GM12891 (cell line): Measurements from ENCODE around the gene ATXN7L1. TPM values are rescaled to one million over a fixed set of nuclear protein-coding genes. Genes with fewer than 3 reads are reported as not detected.
A peak's percentile ranks its signal among the peaks of the same experiment; 100 is the strongest.

ENCODE experiments used
- DNase-seq: peaks from one replicate; pipeline ENCODE4 v3.0.0; 2011; ENCODE audit warnings: low spot score; ENCODE audit not compliant: insufficient read length
- FAIRE-seq: peaks from 2 replicates; lab custom pipeline; 2011; peaks lifted over from hg19 to GRCh38; lab: Jason Lieb, UNC
- PAX5 ChIP-seq: IDR thresholded peaks from 2 replicates; pipeline ENCODE4 v1.6.1; 2011; ENCODE audit warnings: low read length, moderate library complexity, mild to moderate bottlenecking; ENCODE audit not compliant: insufficient read depth, severe bottlenecking
- POLR2A ChIP-seq: IDR thresholded peaks from 2 replicates; pipeline ENCODE4 v1.6.1; 2011; ENCODE audit warnings: low read depth, low read length, control low read depth
- POLR2AphosphoS5 ChIP-seq: IDR thresholded peaks from 2 replicates; pipeline ENCODE4 v1.6.1; 2011; ENCODE audit warnings: low read depth, low read length, control low read depth
- POU2F2 ChIP-seq: IDR thresholded peaks from 2 replicates; pipeline ENCODE4 v1.6.1; 2011; ENCODE audit warnings: low read depth, mild to moderate bottlenecking, control low read depth, low read length, moderate library complexity
- SPI1 ChIP-seq: IDR thresholded peaks from 2 replicates; pipeline ENCODE4 v1.6.1; 2011; ENCODE audit warnings: low read depth, low read length, control low read depth
- TAF1 ChIP-seq: IDR thresholded peaks from 2 replicates; pipeline ENCODE4 v1.6.1; 2011; ENCODE audit warnings: low read depth, low read length, control low read depth
- polyA plus RNA-seq: library from polyadenylated mRNA; unstranded; fragments of >200 nt; gene quantifications from one replicate; pipeline ENCODE4 v1.2.1, GENCODE V29; 2012; ENCODE audit warnings: low read depth, missing spikeins, inconsistent platforms; ENCODE audit not compliant: missing spikeins

Gene ATXN7L1, protein sequence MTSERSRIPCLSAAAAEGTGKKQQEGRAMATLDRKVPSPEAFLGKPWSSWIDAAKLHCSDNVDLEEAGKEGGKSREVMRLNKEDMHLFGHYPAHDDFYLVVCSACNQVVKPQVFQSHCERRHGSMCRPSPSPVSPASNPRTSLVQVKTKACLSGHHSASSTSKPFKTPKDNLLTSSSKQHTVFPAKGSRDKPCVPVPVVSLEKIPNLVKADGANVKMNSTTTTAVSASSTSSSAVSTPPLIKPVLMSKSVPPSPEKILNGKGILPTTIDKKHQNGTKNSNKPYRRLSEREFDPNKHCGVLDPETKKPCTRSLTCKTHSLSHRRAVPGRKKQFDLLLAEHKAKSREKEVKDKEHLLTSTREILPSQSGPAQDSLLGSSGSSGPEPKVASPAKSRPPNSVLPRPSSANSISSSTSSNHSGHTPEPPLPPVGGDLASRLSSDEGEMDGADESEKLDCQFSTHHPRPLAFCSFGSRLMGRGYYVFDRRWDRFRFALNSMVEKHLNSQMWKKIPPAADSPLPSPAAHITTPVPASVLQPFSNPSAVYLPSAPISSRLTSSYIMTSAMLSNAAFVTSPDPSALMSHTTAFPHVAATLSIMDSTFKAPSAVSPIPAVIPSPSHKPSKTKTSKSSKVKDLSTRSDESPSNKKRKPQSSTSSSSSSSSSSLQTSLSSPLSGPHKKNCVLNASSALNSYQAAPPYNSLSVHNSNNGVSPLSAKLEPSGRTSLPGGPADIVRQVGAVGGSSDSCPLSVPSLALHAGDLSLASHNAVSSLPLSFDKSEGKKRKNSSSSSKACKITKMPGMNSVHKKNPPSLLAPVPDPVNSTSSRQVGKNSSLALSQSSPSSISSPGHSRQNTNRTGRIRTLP
- polyA plus RNA-seq = 0.04 TPM

DNA sequence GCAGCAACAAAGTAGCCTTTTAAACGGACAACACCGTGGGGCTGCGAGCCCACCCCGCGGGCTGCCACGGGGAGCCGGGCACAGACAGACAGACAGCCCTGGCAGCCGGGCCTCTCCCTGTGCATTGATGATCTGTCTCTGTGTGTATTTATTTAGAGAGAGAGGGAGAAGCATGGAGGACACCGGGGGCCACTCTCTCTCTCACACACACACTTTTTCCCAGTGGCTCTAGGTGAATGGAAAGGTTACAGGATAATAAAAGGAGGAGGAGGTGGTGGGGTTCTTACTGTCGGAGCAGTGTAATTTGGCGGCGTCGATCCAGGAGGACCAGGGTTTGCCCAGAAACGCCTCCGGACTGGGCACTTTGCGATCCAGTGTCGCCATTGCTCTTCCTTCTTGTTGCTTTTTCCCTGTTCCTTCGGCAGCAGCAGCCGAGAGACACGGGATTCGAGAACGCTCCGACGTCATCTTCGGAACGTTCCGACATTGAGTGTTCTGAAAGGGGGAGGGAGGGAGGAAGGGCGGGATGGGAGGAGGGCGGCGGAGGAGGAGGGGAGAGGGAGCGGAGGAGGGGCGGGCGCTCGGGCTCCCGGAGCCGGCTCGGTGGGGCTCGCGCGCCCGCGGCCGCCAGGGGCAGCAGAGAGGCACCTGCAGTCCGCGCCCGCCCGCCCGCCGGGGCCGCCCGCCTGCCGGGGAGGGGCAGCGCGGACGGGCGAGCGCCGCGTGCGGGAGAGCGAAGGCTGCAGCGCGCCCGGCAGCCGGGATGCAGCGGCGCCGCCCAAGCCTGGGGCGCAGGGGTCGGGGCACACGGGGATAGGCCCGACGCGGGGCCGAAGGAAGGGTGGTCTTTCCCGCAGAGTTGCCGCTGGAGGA lies at the start of gene ATXN7L1:
ATXN7L1 (minus strand) TSS at position 509 of the 873 bp plus-strand sequence; CDS start at position 468, 41 bp downstream.
- no peak for FAIRE-seq
- DNase-seq = peak; percentile 81
- TF ChIP-seq POLR2A (no peak), SPI1 (no peak)

DNA sequence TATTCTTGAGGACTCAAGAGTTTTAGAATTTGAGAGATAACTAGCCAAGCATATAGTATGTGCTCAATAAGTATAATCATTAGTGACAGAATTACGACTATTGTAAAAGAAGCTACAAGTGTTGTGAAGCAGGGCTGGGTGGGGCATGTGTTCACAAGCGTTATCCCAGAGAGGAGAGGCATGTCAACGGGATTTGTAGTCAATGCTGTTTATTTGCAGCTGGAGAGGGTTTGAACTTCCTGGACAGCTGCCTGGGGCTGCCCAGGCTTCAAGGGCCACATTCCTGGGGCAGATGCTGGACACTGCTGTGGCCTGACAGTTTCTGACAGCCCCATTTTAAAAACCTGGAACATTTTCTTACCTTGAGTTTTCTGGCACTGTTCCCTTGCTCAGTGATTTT lies 49.7 kb upstream of the ATXN7L1 start:
- no peak for FAIRE-seq
- TF ChIP-seq POLR2AphosphoS5 (no peak), POLR2A (no peak), POU2F2 (no peak), PAX5 (no peak), TAF1 (no peak), SPI1 (no peak)
- no peak for DNase-seq

DNA sequence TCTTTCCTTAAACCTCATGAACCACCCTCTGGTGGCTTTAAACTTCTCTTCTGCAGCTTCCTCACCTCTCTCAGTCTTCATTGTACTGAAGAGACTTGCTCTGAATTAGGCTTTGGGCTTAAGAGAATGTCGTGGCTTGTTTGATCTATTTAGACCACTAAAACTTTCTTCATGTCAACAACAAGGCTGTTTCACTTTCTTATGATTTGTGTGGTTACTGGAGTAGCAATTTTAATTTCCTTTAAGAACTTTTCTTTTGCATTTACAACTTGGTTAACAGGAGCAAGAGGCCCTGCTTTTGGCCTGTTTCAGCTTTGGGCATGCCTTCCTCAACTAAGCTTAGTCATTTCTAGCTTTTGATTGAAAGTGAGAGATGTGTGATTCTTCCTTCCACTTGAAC lies 48.5 kb upstream of the ATXN7L1 start:
- DNase-seq (no peak), FAIRE-seq (peak; percentile 48)
- no peak for TF ChIP-seq PAX5
- TF ChIP-seq POLR2AphosphoS5 = no peak
- no peak for TF ChIP-seq SPI1
- TF ChIP-seq POLR2A = no peak
- no peak for TF ChIP-seq POU2F2
- TF ChIP-seq TAF1 = no peak

DNA sequence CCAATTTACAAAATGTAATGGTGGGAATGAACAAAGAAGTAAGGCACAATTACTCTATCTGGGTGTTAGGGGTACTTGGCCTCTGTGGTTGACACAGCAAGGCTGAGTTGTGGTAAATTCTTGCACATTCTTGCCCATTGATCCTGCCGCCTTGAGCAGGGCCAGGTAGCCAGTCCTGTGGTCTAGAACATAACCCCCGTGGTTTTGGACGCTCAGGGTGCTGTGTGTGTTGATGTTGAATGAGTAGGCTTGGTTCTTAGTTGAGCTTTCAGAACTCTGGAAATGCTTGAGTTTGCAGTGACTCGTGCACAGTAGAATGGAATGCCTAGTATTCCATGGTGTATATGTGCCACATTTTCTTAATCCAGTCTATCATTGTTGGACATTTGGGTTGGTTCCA lies 44.4 kb upstream of the ATXN7L1 start:
- DNase-seq (no peak), FAIRE-seq (no peak)
- no peak for TF ChIP-seq POLR2AphosphoS5
- TF ChIP-seq PAX5 = no peak
- no peak for TF ChIP-seq SPI1
- TF ChIP-seq POLR2A = no peak

DNA sequence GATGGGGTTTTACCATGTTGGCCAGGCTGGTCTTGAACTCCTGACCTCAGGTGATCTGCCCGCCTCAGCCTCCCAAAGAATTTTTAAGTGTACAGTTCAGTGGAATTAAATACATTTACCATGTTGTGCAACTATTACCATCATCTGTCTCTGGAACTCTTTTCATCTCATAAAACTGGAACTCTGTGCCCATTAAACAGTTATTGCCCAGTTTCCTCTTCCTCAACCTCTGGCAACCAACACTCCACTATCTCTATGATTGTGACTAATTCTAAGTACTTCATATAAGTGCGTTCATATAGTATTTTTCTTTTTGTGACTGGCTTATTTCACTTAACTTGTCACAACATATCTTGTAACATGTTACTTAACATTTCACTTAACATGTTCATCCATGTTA lies 41.3 kb upstream of the ATXN7L1 start:
- FAIRE-seq (no peak), DNase-seq (no peak)
- no peak for TF ChIP-seq POU2F2
- TF ChIP-seq PAX5 = no peak
- no peak for TF ChIP-seq POLR2AphosphoS5
- no peak for TF ChIP-seq SPI1

DNA sequence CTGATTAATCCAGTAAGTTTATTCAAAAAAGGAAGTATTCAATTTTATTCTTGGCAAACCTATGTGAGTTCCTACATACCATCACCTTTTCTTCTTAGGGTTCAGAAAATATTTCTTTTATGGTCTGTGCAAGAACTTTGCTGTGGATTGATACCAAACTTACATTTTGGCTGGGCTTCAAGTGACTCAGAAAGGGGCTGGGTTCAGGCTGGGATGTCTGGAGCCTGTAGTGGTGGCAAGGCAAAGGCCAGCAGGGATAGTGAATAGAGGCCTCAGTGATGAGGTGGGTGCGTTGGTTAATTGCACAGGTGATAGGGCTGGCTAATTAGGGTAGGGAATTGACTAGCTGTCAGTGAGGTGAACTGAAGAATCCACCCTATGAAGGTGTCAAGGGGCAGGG lies 40.2 kb upstream of the ATXN7L1 start:
- no peak for DNase-seq
- FAIRE-seq = no peak
- no peak for TF ChIP-seq TAF1
- TF ChIP-seq POLR2AphosphoS5 = no peak
- TF ChIP-seq PAX5 = no peak
- TF ChIP-seq POLR2A = no peak
- no peak for TF ChIP-seq SPI1
- no peak for TF ChIP-seq POU2F2

DNA sequence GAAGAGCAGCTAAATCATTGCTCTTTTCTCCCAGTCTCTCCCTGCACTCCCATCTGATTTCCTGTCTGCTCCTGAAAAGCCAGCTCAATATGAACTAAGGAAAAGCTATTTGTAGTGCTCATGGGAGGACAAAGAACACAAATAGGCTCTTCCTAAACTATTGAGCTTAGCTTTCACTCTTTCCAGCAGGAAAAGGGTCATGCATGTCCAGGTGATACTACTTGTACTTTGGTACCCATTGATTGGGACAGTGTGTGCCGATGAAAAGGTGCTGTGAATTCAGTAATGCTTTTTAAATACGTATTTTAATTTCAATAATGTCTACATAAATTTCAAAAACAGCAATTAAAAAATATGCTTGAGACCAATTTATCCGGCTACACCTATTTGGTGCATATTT lies 37.5 kb upstream of the ATXN7L1 start:
- DNase-seq = no peak
- no peak for FAIRE-seq
- TF ChIP-seq POLR2AphosphoS5 = no peak
- no peak for TF ChIP-seq PAX5
- TF ChIP-seq SPI1 = no peak
- no peak for TF ChIP-seq TAF1
- TF ChIP-seq POLR2A = no peak
- TF ChIP-seq POU2F2 = no peak

DNA sequence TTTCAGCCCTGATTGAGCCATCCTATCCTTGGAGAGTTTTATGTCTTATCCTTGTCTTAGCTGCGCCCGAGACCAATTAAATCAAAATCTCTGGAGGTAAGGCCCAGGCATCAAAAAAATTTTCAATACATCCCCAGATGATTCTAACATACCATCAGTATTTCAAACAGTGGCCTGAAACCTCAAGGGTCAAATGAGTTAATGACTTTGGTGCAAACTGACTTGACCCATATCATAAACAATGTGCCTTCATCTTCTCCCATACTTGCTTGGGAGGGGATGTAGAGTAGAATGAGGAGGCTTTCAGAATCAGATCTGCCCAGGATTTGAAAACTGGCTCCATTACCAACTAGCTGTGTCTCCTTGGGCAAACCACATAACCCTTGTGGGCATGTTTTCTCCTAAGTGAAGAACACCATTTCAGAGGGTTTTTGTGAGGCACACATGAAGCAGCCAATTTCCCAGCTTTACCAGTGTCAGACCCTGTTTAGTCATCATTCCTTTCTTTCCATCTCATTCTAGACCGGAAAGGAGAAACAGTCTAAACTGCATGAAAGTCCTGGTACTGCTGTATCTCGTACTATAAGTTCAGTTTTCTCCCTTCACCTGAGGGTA lies 35.7 kb upstream of the ATXN7L1 start:
- TF ChIP-seq PAX5 = no peak
- no peak for TF ChIP-seq SPI1
- TF ChIP-seq TAF1 = no peak
- no peak for TF ChIP-seq POLR2A
- no peak for TF ChIP-seq POLR2AphosphoS5
- no peak for FAIRE-seq
- no peak for DNase-seq

DNA sequence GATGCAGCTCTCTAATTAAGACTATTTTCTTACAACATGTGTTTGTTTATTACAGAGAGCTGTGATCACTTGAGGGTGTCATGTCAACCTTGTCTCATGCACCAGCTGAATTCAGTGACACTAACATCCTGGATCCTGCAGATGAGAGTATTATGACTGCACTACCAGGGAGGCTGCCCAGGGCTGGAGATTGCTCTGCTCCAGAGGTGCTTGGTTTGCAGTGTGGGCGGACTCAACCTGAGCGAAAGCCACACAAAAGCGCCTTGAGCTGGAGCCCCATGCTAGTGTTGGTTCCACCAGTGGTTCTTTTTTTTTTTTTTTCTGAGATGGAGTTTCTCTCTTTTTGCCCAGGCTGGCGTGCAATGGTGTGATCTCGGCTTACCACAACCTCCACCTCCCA lies 33.8 kb upstream of the ATXN7L1 start:
- no peak for DNase-seq
- no peak for TF ChIP-seq POLR2AphosphoS5
- TF ChIP-seq TAF1 = no peak
- TF ChIP-seq POLR2A = no peak
- no peak for TF ChIP-seq SPI1
- TF ChIP-seq POU2F2 = no peak
- TF ChIP-seq PAX5 = no peak
- no peak for FAIRE-seq
